Endothelial cell of umbilical vein (primary cell): Measurements from ENCODE around the gene NOD1. TPM values are rescaled to one million over a fixed set of nuclear protein-coding genes. Genes with fewer than 3 reads are reported as not detected.

ENCODE experiments used
- BruUV-seq: library from RNA; stranded (reverse); fragments of 400-500 nt; replicated peaks from 2 replicates; lab custom pipeline; 2021; lab: Mats Ljungman, UMichigan
- CTCF ChIA-PET: fragments of 300-600, 350-600 bp; sonication (Branson Sonifier 250); formaldehyde crosslinking; loops from one replicate; lab custom pipeline; 2021; ENCODE audit warnings: antibody characterized with exemption, inconsistent platforms; lab: Charles Lee
- POLR2A ChIA-PET: fragments of 300-600, 350-600 bp; sonication (Branson Sonifier 250); formaldehyde crosslinking; loops from one replicate; lab custom pipeline; 2021; ENCODE audit warnings: antibody characterized with exemption, inconsistent platforms; lab: Charles Lee
- DNase-seq: peaks from one replicate; pipeline ENCODE4 v3.0.0-alpha.2; 2011; ENCODE audit warnings: low read depth, low spot score
- FAIRE-seq: peaks from 2 replicates; lab custom pipeline; 2011; peaks lifted over from hg19 to GRCh38; lab: Jason Lieb, UNC
- H2AFZ ChIP-seq: 2 replicates; pipeline ENCODE4 v1.6.0; 2012; ENCODE audit warnings: low read depth, low read length, control low read depth, inconsistent platforms
- H3K27ac ChIP-seq: 2 replicates; pipeline ENCODE4 v1.5.1; 2011; ENCODE audit warnings: low read depth, mild to moderate bottlenecking, control low read depth, low read length, moderate library complexity; ENCODE audit not compliant: insufficient read depth
- H3K27me3 ChIP-seq, 2 experiments: 2 replicates each; pipeline versions ENCODE4 v1.6.0 to v1.6.1; 2011; ENCODE audit warnings: low read length in 2 of 2, mixed read lengths in 1 of 2; ENCODE audit not compliant: control insufficient read depth in 2 of 2, insufficient read depth in 2 of 2
- H3K36me3 ChIP-seq, 2 experiments: 2 replicates in 1 of 2; 3 replicates in 1 of 2; pipeline ENCODE4 v1.5.1; 2011; ENCODE audit warnings: low read length in 2 of 2, mild to moderate bottlenecking in 1 of 2, moderate library complexity in 1 of 2; ENCODE audit not compliant: control insufficient read depth in 2 of 2, insufficient read depth in 2 of 2; ENCODE audit errors: extremely low read depth in 1 of 2
- H3K4me1 ChIP-seq: 3 replicates; pipeline ENCODE4 v1.5.1; 2011; ENCODE audit warnings: mild to moderate bottlenecking, low read length; ENCODE audit not compliant: control insufficient read depth, insufficient read depth; ENCODE audit errors: extremely low read depth
- H3K4me2 ChIP-seq: 2 replicates; pipeline ENCODE4 v1.6.1; 2011; ENCODE audit warnings: low read length, control low read depth, mixed read lengths; ENCODE audit not compliant: insufficient read depth
- H3K4me3 ChIP-seq, 3 experiments: fragments of 200-600 bp in 1 of 3; sonication (generic), shearing (Covaris generic) in 1 of 3; replicated peaks in 1 of 3; 2 replicates each; pipeline ENCODE4 v1.5.1; 2011 to 2016; ENCODE audit warnings: control low read depth in 3 of 3, low read length in 3 of 3, mild to moderate bottlenecking in 2 of 3, inconsistent platforms in 1 of 3, low read depth in 1 of 3, moderate library complexity in 1 of 3; ENCODE audit not compliant: insufficient read depth in 1 of 3
- H3K79me2 ChIP-seq: 2 replicates; pipeline ENCODE4 v1.6.0; 2012; ENCODE audit warnings: low read length, inconsistent platforms; ENCODE audit not compliant: control insufficient read depth, insufficient read depth
- H3K9ac ChIP-seq: replicated peaks from 2 replicates; pipeline ENCODE3; 2011; ENCODE audit warnings: low read length, control low read depth; ENCODE audit not compliant: insufficient read depth; ENCODE audit errors: extremely low read depth
- H3K9me1 ChIP-seq: replicated peaks from 3 replicates; pipeline ENCODE4 v1.6.0; 2011; ENCODE audit warnings: mild to moderate bottlenecking, low read length; ENCODE audit not compliant: control insufficient read depth, insufficient read depth; ENCODE audit errors: extremely low read depth
- H3K9me3 ChIP-seq: replicated peaks from 2 replicates; pipeline ENCODE4 v1.5.1; 2012; ENCODE audit warnings: low read length, inconsistent platforms; ENCODE audit not compliant: control insufficient read depth, insufficient read depth
- H4K20me1 ChIP-seq: replicated peaks from 2 replicates; pipeline ENCODE3; 2011; ENCODE audit warnings: mild to moderate bottlenecking, low read length; ENCODE audit not compliant: control insufficient read depth, insufficient read depth; ENCODE audit errors: extremely low read depth
- CTCF ChIP-seq, 2 donors: IDR thresholded peaks; 1 replicate in 1 of 2; 2 replicates in 1 of 2; pipeline ENCODE4 v1.5.1; 2011; ENCODE audit warnings: low read length in 2 of 2, mild to moderate bottlenecking in 2 of 2, moderate library complexity in 2 of 2, control low read depth in 1 of 2, inconsistent platforms in 1 of 2, low read depth in 1 of 2; ENCODE audit not compliant: insufficient read depth in 1 of 2; ENCODE audit errors: extremely low read depth in 1 of 2
- EZH2 ChIP-seq: IDR thresholded peaks from 2 replicates; pipeline ENCODE4 v1.6.1; 2012; ENCODE audit warnings: borderline replicate concordance, low read depth, mild to moderate bottlenecking, moderate library complexity, low read length, inconsistent platforms; ENCODE audit not compliant: severe bottlenecking
- FOS ChIP-seq: IDR thresholded peaks from 2 replicates; pipeline ENCODE4 v1.6.1; 2011; ENCODE audit warnings: mild to moderate bottlenecking, low read length, moderate library complexity, borderline replicate concordance; ENCODE audit not compliant: insufficient read depth
- GATA2 ChIP-seq: IDR thresholded peaks from 2 replicates; pipeline ENCODE4 v1.7.0; 2011; ENCODE audit warnings: low read depth, mild to moderate bottlenecking, moderate library complexity, mixed read lengths, low read length; ENCODE audit not compliant: insufficient read length, insufficient read depth
- JUN ChIP-seq: IDR thresholded peaks from 2 replicates; pipeline ENCODE4 v1.6.1; 2011; ENCODE audit warnings: borderline replicate concordance, low read depth; ENCODE audit not compliant: insufficient read length, insufficient read depth
- MAX ChIP-seq: IDR thresholded peaks from 2 replicates; pipeline ENCODE4 v1.6.1; 2011; ENCODE audit not compliant: insufficient read depth, insufficient read length
- MYC ChIP-seq: IDR thresholded peaks from one replicate; pipeline ENCODE4 v1.6.1; 2011; ENCODE audit warnings: mild to moderate bottlenecking, low read depth, low read length
- POLR2A ChIP-seq: IDR thresholded peaks from 2 replicates; pipeline ENCODE4 v1.6.1; 2012; ENCODE audit warnings: low read depth, mild to moderate bottlenecking, control low read depth, low read length
- POLR2AphosphoS5 ChIP-seq: IDR thresholded peaks from 2 replicates; pipeline ENCODE4 v1.6.1; 2012; ENCODE audit warnings: low read depth, mild to moderate bottlenecking, control low read depth, low read length, moderate library complexity; ENCODE audit not compliant: insufficient read depth
- dilution Hi-C: fragments of 300-500 bp; cut with MboI; formaldehyde crosslinking; loops from one replicate; pipeline ENCODE4 v1.15.0; 2019; ENCODE audit warnings: low sequenced_read_pairs; ENCODE audit not compliant: extremely low pct_ligation_motif_present
- intact Hi-C: fragments of 100-400 bp; cut with micrococcal nuclease; formaldehyde crosslinking; loops from one replicate; pipeline ENCODE4 v1.10.0; 2022
- polyA plus RNA-seq, 4 experiments: library from polyadenylated mRNA; depleted of rRNA in 3 of 4; stranded (reverse) in 3 of 4; unstranded in 1 of 4; fragments of >200 nt; gene quantifications; 2 replicates each; pipeline versions ENCODE4 v1.2.1 to v1.2.3, GENCODE V29; 2011 to 2012; ENCODE audit warnings: missing spikeins in 1 of 4
- total RNA-seq: library from RNA; stranded (reverse); gene quantifications from 2 replicates; pipeline ENCODE4 v1.2.3, GENCODE V29; 2021

NOD1 gene
- total and polyA plus RNA-seq, 2 donors (not counting 3 experiments of a cell fraction or from before 2014, with no cell fraction given) = 22.1 to 39.2 TPM

- ChIA-PET CTCF (interaction anchor here (2.2 kb wide), 1 partner anchor 146 kb away, joined by 9 read pairs; no protein-coding TSS in a partner anchor), POLR2A (interaction anchor here (0.5 kb wide), 1 partner anchor 82 kb away, joined by 6 read pairs; no protein-coding TSS in a partner anchor)
- Histone ChIP-seq H3K27ac (no peak overlapping the region), H3K9ac (no peak overlapping the region), H3K36me3 (peaks cover 11 to 15% of the 10 kb centered on the region in 2 experiments), H3K4me3 (no peak overlapping the region), H4K20me1 (no peaks in the 10 kb centered on the region), H3K79me2 (no peaks in the 10 kb centered on the region), H3K27me3 (no peaks in the 10 kb centered on the region), H2AFZ (no peak overlapping the region), H3K9me3 (no peaks in the 10 kb centered on the region), H3K4me2 (no peak overlapping the region), H3K9me1 (no peaks in the 10 kb centered on the region), H3K4me1 (no peaks in the 10 kb centered on the region)
- BruUV-seq = no TSS peak
- no peak for DNase-seq
- TF ChIP-seq JUN = no peak
- no peak for TF ChIP-seq MAX
- TF ChIP-seq FOS = no peak
- TF ChIP-seq POLR2AphosphoS5 = no peak
- TF ChIP-seq GATA2 = no peak
- no peak for TF ChIP-seq CTCF (IDR thresholded peaks at IDR 0.05; ENCODE audit: extremely low read depth in 1 of 2, insufficient read depth in 1 of 2, low read depth in 1 of 2, low read length in 2 of 2)
- no peak for TF ChIP-seq MYC
- TF ChIP-seq EZH2 = no peak
- no peak for TF ChIP-seq POLR2A
- dilution Hi-C loops = no loop called here
- intact Hi-C loops = no loop called here
- no peak for FAIRE-seq
Observed at GRCh38 chr7:30421647-30422196, 56.9 kb downstream of the NOD1 start.
